ENCODE results near the gene SMC1B. TPM values are rescaled to one million over a fixed set of nuclear protein-coding genes. Genes with fewer than 3 reads are reported as not detected.

Gene SMC1B
- total RNA-seq, 2 experiments from 2014 or later = not detected

GRCh38 chr22:45453764-45454163, 40.4 kb upstream of the SMC1B start:
- H3K36me3 Mint-ChIP-seq (ENCODE audit: low read depth) = no peaks in the 10 kb centered on the region
- ChIA-PET CTCF (no interaction called here), POLR2A (no interaction called here)
- no peak overlapping the region for H3K27ac Mint-ChIP-seq
- H3K4me3 Mint-ChIP-seq = no peak overlapping the region
- no peaks in the 10 kb centered on the region for H3K4me1 Mint-ChIP-seq (ENCODE audit: low read depth)
- DNase-seq = no peak
- intact Hi-C loops (cut with DNase I, micrococcal nuclease) = no loop called here
- ATAC-seq (ENCODE audit: poor library complexity) = no peak
- Histone ChIP-seq H3K27me3 (ENCODE audit: control insufficient read depth in 1 of 2, insufficient read depth in 2 of 2, low read length in 2 of 2) (peaks cover 0 to 4% of the 10 kb centered on the region in 2 experiments), H3K4me3 (ENCODE audit: low read length) (no peak overlapping the region), H3K27ac (ENCODE audit: low read depth in 1 of 2, low read length in 2 of 2) (no peak overlapping the region), H3K9me3 (ENCODE audit: control insufficient read depth in 1 of 2, insufficient read depth in 1 of 2, low read length in 2 of 2) (no peaks in the 10 kb centered on the region), H3K4me1 (ENCODE audit: insufficient read depth, low read length) (no peaks in the 10 kb centered on the region), H3K36me3 (ENCODE audit: insufficient read depth, low read length) (no peaks in the 10 kb centered on the region)
- H3K27me3 Mint-ChIP-seq = no peaks in the 10 kb centered on the region
- H3K9me3 Mint-ChIP-seq = no peaks in the 10 kb centered on the region
- no peak for TF ChIP-seq CTCF (IDR thresholded peaks at IDR 0.05)

GRCh38 chr22:45452565-45453379, 39.4 kb upstream of the SMC1B start:
- ChIA-PET CTCF (no interaction called here), POLR2A (no interaction called here)
- no peak for TF ChIP-seq CTCF (IDR thresholded peaks at IDR 0.05)
- H3K36me3 Mint-ChIP-seq (ENCODE audit: low read depth) = no peaks in the 10 kb centered on the region
- H3K4me1 ChIP-seq (ENCODE audit: insufficient read depth, low read length) = no peaks in the 10 kb centered on the region
- H3K27ac Mint-ChIP-seq = no peak overlapping the region
- H3K9me3 Mint-ChIP-seq = no peaks in the 10 kb centered on the region
- H3K27me3 Mint-ChIP-seq = no peaks in the 10 kb centered on the region
- intact Hi-C loops (cut with DNase I, micrococcal nuclease) = no loop called here
- no peak for DNase-seq
- no peaks in the 10 kb centered on the region for H3K9me3 ChIP-seq (ENCODE audit: control insufficient read depth in 1 of 2, insufficient read depth in 1 of 2, low read length in 2 of 2)
- no peak overlapping the region for H3K27ac ChIP-seq (ENCODE audit: low read depth in 1 of 2, low read length in 2 of 2)
- peaks cover 0 to 4% of the 10 kb centered on the region in 2 experiments for H3K27me3 ChIP-seq (ENCODE audit: control insufficient read depth in 1 of 2, insufficient read depth in 2 of 2, low read length in 2 of 2)
- ATAC-seq (ENCODE audit: poor library complexity) = no peak
- no peak overlapping the region for H3K4me3 Mint-ChIP-seq
- no peaks in the 10 kb centered on the region for H3K36me3 ChIP-seq (ENCODE audit: insufficient read depth, low read length)
- H3K4me3 ChIP-seq (ENCODE audit: low read length) = no peak overlapping the region
- H3K4me1 Mint-ChIP-seq (ENCODE audit: low read depth) = no peaks in the 10 kb centered on the region

- no peak overlapping the region for H3K4me3 Mint-ChIP-seq
- Histone ChIP-seq H3K27ac (ENCODE audit: low read depth in 1 of 2, low read length in 2 of 2) (no peak overlapping the region), H3K9me3 (ENCODE audit: control insufficient read depth in 1 of 2, insufficient read depth in 1 of 2, low read length in 2 of 2) (no peaks in the 10 kb centered on the region), H3K27me3 (ENCODE audit: control insufficient read depth in 1 of 2, insufficient read depth in 2 of 2, low read length in 2 of 2) (peaks cover 0 to 4% of the 10 kb centered on the region in 2 experiments), H3K4me1 (ENCODE audit: insufficient read depth, low read length) (no peaks in the 10 kb centered on the region), H3K36me3 (ENCODE audit: insufficient read depth, low read length) (no peaks in the 10 kb centered on the region), H3K4me3 (ENCODE audit: low read length) (no peak overlapping the region)
- ChIA-PET POLR2A (no interaction called here), CTCF (no interaction called here)
- no peaks in the 10 kb centered on the region for H3K36me3 Mint-ChIP-seq (ENCODE audit: low read depth)
- no peak for TF ChIP-seq CTCF (IDR thresholded peaks at IDR 0.05)
- intact Hi-C loops (cut with DNase I, micrococcal nuclease) = no loop called here
- DNase-seq (no peak), ATAC-seq (ENCODE audit: poor library complexity) (no peak)
- H3K27me3 Mint-ChIP-seq = no peaks in the 10 kb centered on the region
- H3K9me3 Mint-ChIP-seq = no peaks in the 10 kb centered on the region
- H3K27ac Mint-ChIP-seq = no peak overlapping the region
- H3K4me1 Mint-ChIP-seq (ENCODE audit: low read depth) = no peaks in the 10 kb centered on the region
These were observed 38.6 kb upstream of the SMC1B start for GRCh38 chr22:45451972-45452371.
